A549 (cell line): ENCODE measurements around the gene SYT1. TPM values are rescaled to one million over a fixed set of nuclear protein-coding genes. Genes with fewer than 3 reads are reported as not detected.

Source experiments
- ATAC-seq, 2 experiments: fragments of 200-7000 bp in 1 of 2; fragments of >200 bp in 1 of 2; cut with Nextera tagmentation in 1 of 2; cut with Tn5 transposase in 1 of 2; 3 replicates each; pipeline versions ENCODE4 v1.8.0 to v1.9.1; 2018 to 2020; ENCODE audit warnings: mild to moderate bottlenecking in 1 of 2, moderate library complexity in 1 of 2
- CTCF ChIA-PET: fragments of 300-600 bp; sonication (Branson Sonifier 250); formaldehyde crosslinking; extraction: SDS; loops from one replicate; lab custom pipeline; 2021; ENCODE audit warnings: antibody characterized with exemption, inconsistent platforms; lab: Yijun Ruan, JAX
- POLR2A ChIA-PET: fragments of 350-600 bp; formaldehyde crosslinking; extraction: SDS; loops from one replicate; lab custom pipeline; 2021; ENCODE audit warnings: antibody characterized with exemption, inconsistent platforms; lab: Yijun Ruan, JAX
- DNase-seq, 2 experiments: peaks; one replicate each; pipeline versions ENCODE4 v3.0.0 to v3.0.0-alpha.2; 2011 to 2016; ENCODE audit warnings: low read depth in 1 of 2, low spot score in 1 of 2
- FAIRE-seq: peaks from 2 replicates; lab custom pipeline; 2011; peaks lifted over from hg19 to GRCh38; lab: Jason Lieb, UNC
- H3K27ac ChIP-seq, 2 experiments: fragments of >200 bp; sonication (Bioruptor Twin); formaldehyde crosslinking; 3 replicates each; pipeline ENCODE4 v1.5.1; 2016 to 2017
- H3K4me1 ChIP-seq: fragments of >200 bp; sonication (Bioruptor Twin); formaldehyde crosslinking; 3 replicates; pipeline ENCODE4 v1.6.1; 2016
- H3K4me2 ChIP-seq: fragments of >200 bp; sonication (Bioruptor Twin); formaldehyde crosslinking; 3 replicates; pipeline ENCODE4 v1.6.1; 2016
- H3K4me3 ChIP-seq: fragments of >200 bp; sonication (Bioruptor Twin); formaldehyde crosslinking; 3 replicates; pipeline ENCODE4 v1.5.1; 2016
- H3K9me3 ChIP-seq: fragments of >200 bp; sonication (Bioruptor Twin); formaldehyde crosslinking; 3 replicates; pipeline ENCODE4 v1.6.1; 2016
- BHLHE40 ChIP-seq: IDR thresholded peaks from 2 replicates; pipeline ENCODE4 v1.6.1; 2012; ENCODE audit warnings: low read depth, low read length, inconsistent platforms
- CBX8 ChIP-seq: fragments of 200-600 bp; sonication (generic); IDR thresholded peaks from 2 replicates; pipeline ENCODE4 v1.6.1; 2016
- CEBPB ChIP-seq, 2 experiments: fragments of >200 bp in 1 of 2; sonication (Bioruptor Twin) in 1 of 2; formaldehyde crosslinking in 1 of 2; IDR thresholded peaks; 2 replicates each; pipeline ENCODE4 v1.6.1; 2012 to 2016
- EHF ChIP-seq: fragments of 250-450 bp; sonication (Bioruptor Pico); IDR thresholded peaks from 2 replicates; pipeline ENCODE4 v1.5.0; 2020; ENCODE audit warnings: mild to moderate bottlenecking
- EP300 ChIP-seq, 2 experiments: fragments of >200 bp; sonication (Bioruptor Twin); formaldehyde crosslinking; IDR thresholded peaks; 2 replicates in 1 of 2; 3 replicates in 1 of 2; pipeline ENCODE4 v1.6.1; 2016 to 2017
- FOSL2 ChIP-seq, 2 experiments: fragments of 450-650 bp in 1 of 2; fragments of >200 bp in 1 of 2; sonication (Bioruptor Twin) in 1 of 2; formaldehyde crosslinking; IDR thresholded peaks; 2 replicates each; pipeline versions ENCODE4 v1.5.0 to v1.6.1; 2016 to 2020; ENCODE audit warnings: mild to moderate bottlenecking in 1 of 2, moderate library complexity in 1 of 2
- GATA3 ChIP-seq: IDR thresholded peaks from 2 replicates; pipeline ENCODE4 v1.6.1; 2012; ENCODE audit warnings: borderline replicate concordance
- HDAC2 ChIP-seq: fragments of 200-600 bp; sonication (generic); IDR thresholded peaks from 2 replicates; pipeline ENCODE4 v1.6.1; 2016
- HOXB13 ChIP-seq: fragments of 250-450 bp; sonication (Bioruptor Pico); IDR thresholded peaks from 2 replicates; pipeline ENCODE4 v1.5.0; 2020; ENCODE audit warnings: low read depth, mild to moderate bottlenecking, moderate library complexity
- HOXB5 ChIP-seq: fragments of 250-450 bp; sonication (Bioruptor Pico); IDR thresholded peaks from 2 replicates; pipeline ENCODE4 v1.5.0; 2020; ENCODE audit warnings: mild to moderate bottlenecking, moderate library complexity
- KDM1A ChIP-seq: fragments of 200-600 bp; sonication (generic); IDR thresholded peaks from 2 replicates; pipeline ENCODE4 v1.6.1; 2016; ENCODE audit warnings: low read depth, mild to moderate bottlenecking
- MAZ ChIP-seq: fragments of 150-350 bp; IDR thresholded peaks from 2 replicates; pipeline ENCODE4 v1.6.1; 2014; ENCODE audit warnings: antibody characterized with exemption, low read depth, low read length, borderline replicate concordance
- MYC ChIP-seq: IDR thresholded peaks from 2 replicates; pipeline ENCODE4 v1.6.1; 2012; ENCODE audit warnings: mild to moderate bottlenecking, inconsistent platforms, low read length, improper control_type of control experiment, borderline replicate concordance
- NPAS2 ChIP-seq: fragments of 250-450 bp; sonication (Bioruptor Pico); IDR thresholded peaks from 2 replicates; pipeline ENCODE4 v1.8.0; 2022; ENCODE audit warnings: mild to moderate bottlenecking, moderate library complexity, borderline replicate concordance
- NR3C1 ChIP-seq: fragments of >200 bp; sonication (Bioruptor Twin); formaldehyde crosslinking; IDR thresholded peaks from 3 replicates; pipeline ENCODE4 v1.6.1; 2017
- PHF8 ChIP-seq: fragments of 200-600 bp; sonication (generic); IDR thresholded peaks from 2 replicates; pipeline ENCODE4 v1.6.1; 2016; ENCODE audit warnings: low read depth, mild to moderate bottlenecking, antibody characterized with exemption, moderate library complexity, borderline replicate concordance
- POLR2AphosphoS2 ChIP-seq: conservative IDR thresholded peaks from 2 replicates; pipeline ENCODE4 v1.6.1; 2012; ENCODE audit warnings: low read length, improper control_type of control experiment, inconsistent platforms
- SREBF2 ChIP-seq: fragments of 450-650 bp; IDR thresholded peaks from 2 replicates; pipeline ENCODE4 v1.6.1; 2014; ENCODE audit warnings: mild to moderate bottlenecking, moderate library complexity
- TFCP2L1 ChIP-seq: fragments of 250-450 bp; sonication (Bioruptor Pico); IDR thresholded peaks from 2 replicates; pipeline ENCODE4 v1.5.0; 2021; ENCODE audit warnings: mild to moderate bottlenecking
- TP53 ChIP-seq: fragments of 250-450 bp; sonication (Bioruptor Pico); IDR thresholded peaks from 2 replicates; pipeline ENCODE4 v1.5.0; 2021; ENCODE audit warnings: mild to moderate bottlenecking, moderate library complexity
- ZNF302 ChIP-seq: fragments of 250-450 bp; sonication (Bioruptor Pico); IDR thresholded peaks from 2 replicates; pipeline ENCODE4 v1.9.0; 2021; ENCODE audit warnings: inconsistent platforms, mild to moderate bottlenecking, moderate library complexity
- WGBS: methylation state at CpG from one replicate; pipeline ENCODE4 v1.1.6; 2017; ENCODE audit errors: missing lambda C conversion rate; 5-methylcytosine and 5-hydroxymethylcytosine counted together
- polyA plus RNA-seq, 4 experiments: library from polyadenylated mRNA; depleted of rRNA in 3 of 4; stranded (reverse); fragments of >200 nt; fragmentation: RNase III in 1 of 4; extraction: RNeasy Plus Mini Kit Qiagen cat#74134 plus additional on column Dnase treatment in 1 of 4; gene quantifications; 2 replicates in 3 of 4; 3 replicates in 1 of 4; pipeline ENCODE4 v1.2.3, GENCODE V29; 2011 to 2017
- TF ChIP-seq, protein P1 (sequence below): fragments of >200 bp; sonication (Bioruptor Twin); formaldehyde crosslinking; IDR thresholded peaks from 2 replicates; pipeline ENCODE4 v1.6.1; 2016
- TF ChIP-seq, protein P2 (sequence below): fragments of 250-450 bp; sonication (Bioruptor Pico); IDR thresholded peaks from 2 replicates; pipeline ENCODE4 v1.5.0; 2020; ENCODE audit warnings: low read depth, mild to moderate bottlenecking, moderate library complexity
- TF ChIP-seq, protein P3 (sequence below): fragments of 200-600 bp; sonication (generic); IDR thresholded peaks from 2 replicates; pipeline ENCODE4 v1.6.1; 2016; ENCODE audit warnings: antibody characterized with exemption, mild to moderate bottlenecking, moderate library complexity
- TF ChIP-seq, protein P4 (sequence below): fragments of >200 bp; sonication (Bioruptor Twin); formaldehyde crosslinking; IDR thresholded peaks from 3 replicates; pipeline ENCODE4 v1.6.1; 2016
- TF ChIP-seq, protein P5 (sequence below): fragments of 150-350 bp; IDR thresholded peaks from 2 replicates; pipeline ENCODE4 v1.6.1; 2014; ENCODE audit warnings: low read depth, mild to moderate bottlenecking, low read length
- TF ChIP-seq, protein P6 (sequence below): IDR thresholded peaks from 2 replicates; pipeline ENCODE4 v1.6.1; 2012; ENCODE audit warnings: low read depth, borderline replicate concordance

SYT1 gene
- polyA plus RNA-seq, 2 of the 4 experiments (the other 2 are of a cell fraction) = 11.7 to 39.6 TPM

DNA sequence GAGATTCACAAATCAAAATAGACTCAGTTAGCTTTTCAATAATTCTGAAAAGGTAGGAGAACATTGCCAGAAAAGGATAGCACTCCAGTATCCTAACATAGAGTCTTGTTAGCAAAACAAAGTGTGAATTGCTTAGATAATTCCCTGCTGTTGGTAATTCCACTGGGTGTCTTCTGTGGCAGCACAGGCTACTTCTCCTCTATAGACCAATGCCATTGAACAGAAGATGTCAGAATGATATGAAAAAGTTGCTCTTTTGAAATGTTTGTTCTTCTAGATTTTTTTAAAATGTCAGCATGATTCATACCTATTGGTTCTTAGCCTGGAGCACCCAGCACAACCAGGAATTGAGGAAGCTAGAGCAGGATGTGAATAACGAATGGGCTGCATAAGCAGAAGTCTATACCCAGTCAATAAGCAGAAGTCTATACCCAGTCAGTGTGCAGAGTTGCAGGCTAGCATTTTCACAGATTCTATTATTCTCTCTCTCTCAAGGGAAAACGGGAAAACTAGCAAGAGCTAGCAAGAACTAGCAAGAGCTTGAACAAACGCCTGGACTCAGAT is 112.8 kb downstream of the SYT1 start:
- TF ChIP-seq PHF8 (no peak), HDAC2 (no peak)
- TF ChIP-seq, protein P1, sequence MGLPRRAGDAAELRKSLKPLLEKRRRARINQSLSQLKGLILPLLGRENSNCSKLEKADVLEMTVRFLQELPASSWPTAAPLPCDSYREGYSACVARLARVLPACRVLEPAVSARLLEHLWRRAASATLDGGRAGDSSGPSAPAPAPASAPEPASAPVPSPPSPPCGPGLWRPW = no peak
- TF ChIP-seq, protein P2, sequence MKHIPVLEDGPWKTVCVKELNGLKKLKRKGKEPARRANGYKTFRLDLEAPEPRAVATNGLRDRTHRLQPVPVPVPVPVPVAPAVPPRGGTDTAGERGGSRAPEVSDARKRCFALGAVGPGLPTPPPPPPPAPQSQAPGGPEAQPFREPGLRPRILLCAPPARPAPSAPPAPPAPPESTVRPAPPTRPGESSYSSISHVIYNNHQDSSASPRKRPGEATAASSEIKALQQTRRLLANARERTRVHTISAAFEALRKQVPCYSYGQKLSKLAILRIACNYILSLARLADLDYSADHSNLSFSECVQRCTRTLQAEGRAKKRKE = no peak
- TF ChIP-seq, protein P3, sequence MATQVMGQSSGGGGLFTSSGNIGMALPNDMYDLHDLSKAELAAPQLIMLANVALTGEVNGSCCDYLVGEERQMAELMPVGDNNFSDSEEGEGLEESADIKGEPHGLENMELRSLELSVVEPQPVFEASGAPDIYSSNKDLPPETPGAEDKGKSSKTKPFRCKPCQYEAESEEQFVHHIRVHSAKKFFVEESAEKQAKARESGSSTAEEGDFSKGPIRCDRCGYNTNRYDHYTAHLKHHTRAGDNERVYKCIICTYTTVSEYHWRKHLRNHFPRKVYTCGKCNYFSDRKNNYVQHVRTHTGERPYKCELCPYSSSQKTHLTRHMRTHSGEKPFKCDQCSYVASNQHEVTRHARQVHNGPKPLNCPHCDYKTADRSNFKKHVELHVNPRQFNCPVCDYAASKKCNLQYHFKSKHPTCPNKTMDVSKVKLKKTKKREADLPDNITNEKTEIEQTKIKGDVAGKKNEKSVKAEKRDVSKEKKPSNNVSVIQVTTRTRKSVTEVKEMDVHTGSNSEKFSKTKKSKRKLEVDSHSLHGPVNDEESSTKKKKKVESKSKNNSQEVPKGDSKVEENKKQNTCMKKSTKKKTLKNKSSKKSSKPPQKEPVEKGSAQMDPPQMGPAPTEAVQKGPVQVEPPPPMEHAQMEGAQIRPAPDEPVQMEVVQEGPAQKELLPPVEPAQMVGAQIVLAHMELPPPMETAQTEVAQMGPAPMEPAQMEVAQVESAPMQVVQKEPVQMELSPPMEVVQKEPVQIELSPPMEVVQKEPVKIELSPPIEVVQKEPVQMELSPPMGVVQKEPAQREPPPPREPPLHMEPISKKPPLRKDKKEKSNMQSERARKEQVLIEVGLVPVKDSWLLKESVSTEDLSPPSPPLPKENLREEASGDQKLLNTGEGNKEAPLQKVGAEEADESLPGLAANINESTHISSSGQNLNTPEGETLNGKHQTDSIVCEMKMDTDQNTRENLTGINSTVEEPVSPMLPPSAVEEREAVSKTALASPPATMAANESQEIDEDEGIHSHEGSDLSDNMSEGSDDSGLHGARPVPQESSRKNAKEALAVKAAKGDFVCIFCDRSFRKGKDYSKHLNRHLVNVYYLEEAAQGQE = no peak
- ChIA-PET CTCF (no interaction called here), POLR2A (no interaction called here)
- FAIRE-seq = no peak
- no peaks in the 10 kb centered on the region for H3K9me3 ChIP-seq
- no peak overlapping the region for H3K4me3 ChIP-seq
- ATAC-seq = peak in 1 of 2 experiments; percentile 70; a peak in 2 of 6 replicates
- 0 out of 6 replicates have a peak overlapping the region, but pooled peaks of 1 of the 2 experiments have one; percentile 19 for H3K27ac ChIP-seq
- WGBS = 68% methylated on average over 3 of the region's 3 CpGs
- H3K4me1 ChIP-seq = peaks cover 10% of the 10 kb centered on the region
- H3K4me2 ChIP-seq = peak overlapping the region; percentile 24
- peak in 1 of 2 experiments; percentile 26 for DNase-seq

DNA sequence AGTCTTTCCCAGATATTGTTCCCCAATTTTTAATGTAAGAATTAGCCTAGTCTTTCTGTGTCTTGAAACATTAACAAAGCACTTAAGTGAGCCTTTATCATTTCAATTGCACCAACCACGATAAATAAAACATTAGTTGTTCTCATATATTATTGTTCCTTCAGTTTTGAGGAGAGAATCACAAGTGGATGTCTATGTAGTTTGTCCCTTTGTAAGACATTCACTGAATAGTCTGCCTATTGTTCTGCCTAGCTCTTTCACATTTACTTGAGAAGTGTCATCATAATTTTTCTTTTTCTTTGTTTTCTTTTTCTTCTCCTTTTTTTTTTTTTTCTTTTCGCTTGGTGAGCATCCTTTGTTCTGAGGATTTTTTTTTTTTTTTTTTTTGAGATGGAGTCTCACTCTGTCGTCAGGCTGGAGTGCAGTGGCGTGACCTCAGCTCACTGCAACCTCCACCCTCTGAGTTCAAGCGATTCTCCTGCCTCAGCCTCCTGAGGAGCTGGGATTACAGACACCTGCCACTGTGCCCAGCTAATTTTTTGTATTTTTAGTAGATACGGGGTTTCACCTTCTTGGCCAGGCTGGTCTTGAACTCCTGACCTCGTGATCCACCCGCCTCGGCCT is 129.7 kb downstream of the SYT1 start:
- no peak for ATAC-seq
- TF ChIP-seq NR3C1 (no peak), KDM1A (no peak), SREBF2 (no peak), TP53 (CRISPR knock-in tag) (no peak), TFCP2L1 (CRISPR knock-in tag) (no peak), EP300 (IDR thresholded peaks at IDR 0.05) (no peak), HOXB5 (CRISPR knock-in tag) (no peak), CBX8 (no peak), CEBPB (IDR thresholded peaks at IDR 0.05) (no peak), EHF (CRISPR knock-in tag) (no peak), GATA3 (no peak)
- Histone ChIP-seq H3K9me3 (no peaks in the 10 kb centered on the region), H3K27ac (no peak overlapping the region), H3K4me3 (no peak overlapping the region), H3K4me1 (no peaks in the 10 kb centered on the region), H3K4me2 (no peak overlapping the region)
- ChIA-PET CTCF (no interaction called here), POLR2A (no interaction called here)
- no peak for FAIRE-seq
- DNase-seq = no peak
- 92% methylated on average over 8 of the region's 9 CpGs for WGBS

DNA sequence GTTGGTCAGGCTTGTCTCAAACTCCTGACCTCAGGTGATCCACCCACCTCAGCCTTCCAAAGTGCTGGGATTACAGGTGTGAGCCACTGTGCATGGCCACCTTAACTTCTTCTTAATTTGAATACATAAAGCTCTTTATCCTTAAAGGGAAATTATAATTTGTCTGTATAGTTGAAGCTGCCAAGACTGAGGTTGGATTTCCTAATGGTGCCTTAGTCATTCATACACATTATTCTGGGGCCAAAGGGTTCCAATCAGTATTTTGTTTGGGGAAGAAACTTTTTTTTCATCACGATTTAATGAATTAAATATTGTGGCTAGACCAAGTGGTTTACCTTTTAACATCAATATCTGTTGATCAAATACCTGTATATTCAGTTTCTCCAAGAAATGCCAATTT is 135.9 kb downstream of the SYT1 start:
- no peak for ATAC-seq
- 80% methylated on average over 1 of the region's 1 CpG for WGBS
- no peak for FAIRE-seq
- H3K27ac ChIP-seq = no peak overlapping the region
- no peak for DNase-seq
- ChIA-PET CTCF (interaction anchor here (1.0 to 1.2 kb wide), 3 partner anchors 11 to 530 kb away, joined by 3 read pairs; no protein-coding TSS in a partner anchor), POLR2A (no interaction called here)
- no peak overlapping the region for H3K4me2 ChIP-seq
- H3K4me3 ChIP-seq = no peak overlapping the region
- no peaks in the 10 kb centered on the region for H3K9me3 ChIP-seq
- H3K4me1 ChIP-seq = no peaks in the 10 kb centered on the region
- TF ChIP-seq BHLHE40 = no peak
- TF ChIP-seq, protein P4, sequence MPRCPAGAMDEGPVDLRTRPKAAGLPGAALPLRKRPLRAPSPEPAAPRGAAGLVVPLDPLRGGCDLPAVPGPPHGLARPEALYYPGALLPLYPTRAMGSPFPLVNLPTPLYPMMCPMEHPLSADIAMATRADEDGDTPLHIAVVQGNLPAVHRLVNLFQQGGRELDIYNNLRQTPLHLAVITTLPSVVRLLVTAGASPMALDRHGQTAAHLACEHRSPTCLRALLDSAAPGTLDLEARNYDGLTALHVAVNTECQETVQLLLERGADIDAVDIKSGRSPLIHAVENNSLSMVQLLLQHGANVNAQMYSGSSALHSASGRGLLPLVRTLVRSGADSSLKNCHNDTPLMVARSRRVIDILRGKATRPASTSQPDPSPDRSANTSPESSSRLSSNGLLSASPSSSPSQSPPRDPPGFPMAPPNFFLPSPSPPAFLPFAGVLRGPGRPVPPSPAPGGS = no peak
- TF ChIP-seq NPAS2 = no peak
- TF ChIP-seq MAZ = no peak
- TF ChIP-seq, protein P5, sequence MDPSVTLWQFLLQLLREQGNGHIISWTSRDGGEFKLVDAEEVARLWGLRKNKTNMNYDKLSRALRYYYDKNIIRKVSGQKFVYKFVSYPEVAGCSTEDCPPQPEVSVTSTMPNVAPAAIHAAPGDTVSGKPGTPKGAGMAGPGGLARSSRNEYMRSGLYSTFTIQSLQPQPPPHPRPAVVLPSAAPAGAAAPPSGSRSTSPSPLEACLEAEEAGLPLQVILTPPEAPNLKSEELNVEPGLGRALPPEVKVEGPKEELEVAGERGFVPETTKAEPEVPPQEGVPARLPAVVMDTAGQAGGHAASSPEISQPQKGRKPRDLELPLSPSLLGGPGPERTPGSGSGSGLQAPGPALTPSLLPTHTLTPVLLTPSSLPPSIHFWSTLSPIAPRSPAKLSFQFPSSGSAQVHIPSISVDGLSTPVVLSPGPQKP = no peak
- TF ChIP-seq FOSL2 (IDR thresholded peaks at IDR 0.05) = no peak
- no peak for TF ChIP-seq FOSL2 (CRISPR knock-in tag; IDR thresholded peaks at IDR 0.05)
- no peak for TF ChIP-seq MYC
- TF ChIP-seq POLR2AphosphoS2 = no peak
- TF ChIP-seq, protein P6, sequence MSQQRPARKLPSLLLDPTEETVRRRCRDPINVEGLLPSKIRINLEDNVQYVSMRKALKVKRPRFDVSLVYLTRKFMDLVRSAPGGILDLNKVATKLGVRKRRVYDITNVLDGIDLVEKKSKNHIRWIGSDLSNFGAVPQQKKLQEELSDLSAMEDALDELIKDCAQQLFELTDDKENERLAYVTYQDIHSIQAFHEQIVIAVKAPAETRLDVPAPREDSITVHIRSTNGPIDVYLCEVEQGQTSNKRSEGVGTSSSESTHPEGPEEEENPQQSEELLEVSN = no peak
- no peak for TF ChIP-seq ZNF302 (CRISPR knock-in tag)
- no peak for TF ChIP-seq NR3C1
- no peak for TF ChIP-seq HOXB13 (CRISPR knock-in tag)
